Liver (tissue), 9 donors: ENCODE measurements around the gene FOXK1. TPM values are rescaled to one million over a fixed set of nuclear protein-coding genes. Genes with fewer than 3 reads are reported as not detected.

Experiments
- DNase-seq: peaks from one replicate; pipeline ENCODE4 v3.0.0-alpha.2; 2017; ENCODE audit warnings: low spot score
- H3K27ac ChIP-seq, 2 donors: one replicate each; pipeline ENCODE4 v1.7.0; 2013; ENCODE audit warnings: inconsistent platforms in 2 of 2, low read length in 2 of 2, control low read depth in 1 of 2, low read depth in 1 of 2, mild to moderate bottlenecking in 1 of 2
- H3K27me3 ChIP-seq, 4 donors: one replicate each; pipeline versions ENCODE4 v1.6.1 to v1.7.0; 2013; ENCODE audit warnings: low read length in 3 of 4, inconsistent platforms in 1 of 4, mild to moderate bottlenecking in 1 of 4, moderate library complexity in 1 of 4; ENCODE audit not compliant: control insufficient read depth in 4 of 4, insufficient read depth in 4 of 4
- H3K36me3 ChIP-seq, 4 donors: one replicate each; pipeline versions ENCODE4 v1.6.1 to v1.7.0; 2013; ENCODE audit warnings: low read length in 3 of 4, mild to moderate bottlenecking in 3 of 4, low read depth in 1 of 4, moderate library complexity in 1 of 4; ENCODE audit not compliant: control insufficient read depth in 4 of 4, insufficient read depth in 3 of 4
- H3K4me1 ChIP-seq, 4 donors: one replicate each; pipeline versions ENCODE4 v1.6.1 to v1.7.0; 2013; ENCODE audit warnings: low read length in 3 of 4, mild to moderate bottlenecking in 3 of 4, moderate library complexity in 1 of 4; ENCODE audit not compliant: control insufficient read depth in 4 of 4, insufficient read depth in 4 of 4
- H3K4me3 ChIP-seq, 3 donors: one replicate each; pipeline versions ENCODE4 v1.6.1 to v1.7.0; 2013; ENCODE audit warnings: low read length in 3 of 3, control low read depth in 1 of 3, low read depth in 1 of 3, mild to moderate bottlenecking in 1 of 3
- H3K9ac ChIP-seq, 2 donors: one replicate each; pipeline ENCODE4 v1.7.0; 2013; ENCODE audit warnings: low read length in 2 of 2, mild to moderate bottlenecking in 2 of 2, moderate library complexity in 2 of 2, control low read depth in 1 of 2, low read depth in 1 of 2
- H3K9me3 ChIP-seq, 4 donors: one replicate each; pipeline versions ENCODE4 v1.6.1 to v1.7.0; 2013; ENCODE audit warnings: low read length in 3 of 4; ENCODE audit not compliant: control insufficient read depth in 4 of 4
- EGR1 ChIP-seq, 2 donors: IDR thresholded peaks; 2 replicates each; pipeline ENCODE4 v1.6.1; 2016 to 2018; ENCODE audit warnings: antibody characterized with exemption in 2 of 2, low read depth in 2 of 2
- FOXA1 ChIP-seq: IDR thresholded peaks from 2 replicates; pipeline ENCODE4 v1.6.1; 2016; ENCODE audit warnings: antibody characterized with exemption
- FOXA2 ChIP-seq: IDR thresholded peaks from 2 replicates; pipeline ENCODE4 v1.6.1; 2016; ENCODE audit warnings: antibody characterized with exemption
- HNF4A ChIP-seq, 2 donors: conservative IDR thresholded peaks; 2 replicates each; pipeline ENCODE4 v1.6.1; 2016; ENCODE audit warnings: antibody characterized with exemption in 2 of 2, mild to moderate bottlenecking in 2 of 2
- HNF4G ChIP-seq: IDR thresholded peaks from 2 replicates; pipeline ENCODE4 v1.6.1; 2016; ENCODE audit warnings: antibody characterized with exemption
- JUND ChIP-seq, 2 donors: IDR thresholded peaks; 2 replicates each; pipeline ENCODE4 v1.6.1; 2016; ENCODE audit warnings: antibody characterized with exemption in 2 of 2
- NR2F2 ChIP-seq: IDR thresholded peaks from 2 replicates; pipeline ENCODE4 v1.6.1; 2016; ENCODE audit warnings: antibody characterized with exemption
- RXRA ChIP-seq, 2 donors: IDR thresholded peaks; 2 replicates each; pipeline ENCODE4 v1.6.1; 2017 to 2018; ENCODE audit warnings: antibody characterized with exemption in 2 of 2, mild to moderate bottlenecking in 1 of 2
- SP1 ChIP-seq: IDR thresholded peaks from 2 replicates; pipeline ENCODE4 v1.6.1; 2018; ENCODE audit warnings: antibody characterized with exemption, mild to moderate bottlenecking
- TAF1 ChIP-seq: conservative IDR thresholded peaks from 2 replicates; pipeline ENCODE4 v1.6.1; 2016; ENCODE audit warnings: antibody characterized with exemption, mild to moderate bottlenecking
- YY1 ChIP-seq: IDR thresholded peaks from 2 replicates; pipeline ENCODE4 v1.6.1; 2016; ENCODE audit warnings: antibody characterized with exemption, mild to moderate bottlenecking
- WGBS: extraction: QIAGEN DNeasy Blood & Tissue Kit; methylation state at CpG from one replicate; pipeline ENCODE4 v1.1.7; 2013; 5-methylcytosine and 5-hydroxymethylcytosine counted together
- polyA plus RNA-seq, 2 donors: library from polyadenylated mRNA; stranded (reverse) in 1 of 2; unstranded in 1 of 2; fragments of 200-250 nt in 1 of 2; fragments of >200 nt in 1 of 2; fragmentation: Nextera tagmentation in 1 of 2; extraction: Ambion mirVana in 1 of 2; gene quantifications; one replicate each; pipeline versions ENCODE4 v1.2.1 to v1.2.3, GENCODE V29; 2013 to 2015
- total RNA-seq, 2 donors: library from RNA; depleted of rRNA; stranded (reverse); fragments of >200 nt; gene quantifications; one replicate each; pipeline ENCODE4 v1.2.3, GENCODE V29; 2014
- TF ChIP-seq, protein P1 (sequence below): IDR thresholded peaks from 2 replicates; pipeline ENCODE4 v1.6.1; 2016; ENCODE audit warnings: antibody characterized with exemption
- TF ChIP-seq, protein P2 (sequence below): IDR thresholded peaks from 2 replicates; pipeline ENCODE4 v1.6.1; 2016; ENCODE audit warnings: antibody characterized with exemption
- TF ChIP-seq, protein P3 (sequence below): fragments of 150-350 bp; IDR thresholded peaks from 2 replicates; pipeline ENCODE4 v1.5.1; 2017; ENCODE audit warnings: improper control_type of control experiment, low read depth, low read length; ENCODE audit not compliant: missing input control
- TF ChIP-seq, protein P4 (sequence below): IDR thresholded peaks from 2 replicates; pipeline ENCODE4 v1.6.1; 2016; ENCODE audit warnings: antibody characterized with exemption
- TF ChIP-seq, protein P5 (sequence below): IDR thresholded peaks from 2 replicates; pipeline ENCODE4 v1.6.1; 2016; ENCODE audit warnings: antibody characterized with exemption, mild to moderate bottlenecking
- donor health status: healthy.
- donor health status: healthy.
- donor health status: healthy.
- donor health status: healthy.
- donor health status: healthy.

The FOXK1 gene
- total and polyA plus RNA-seq, 4 donors, result 1.2 to 8.5 (median 4.4) TPM

DNA sequence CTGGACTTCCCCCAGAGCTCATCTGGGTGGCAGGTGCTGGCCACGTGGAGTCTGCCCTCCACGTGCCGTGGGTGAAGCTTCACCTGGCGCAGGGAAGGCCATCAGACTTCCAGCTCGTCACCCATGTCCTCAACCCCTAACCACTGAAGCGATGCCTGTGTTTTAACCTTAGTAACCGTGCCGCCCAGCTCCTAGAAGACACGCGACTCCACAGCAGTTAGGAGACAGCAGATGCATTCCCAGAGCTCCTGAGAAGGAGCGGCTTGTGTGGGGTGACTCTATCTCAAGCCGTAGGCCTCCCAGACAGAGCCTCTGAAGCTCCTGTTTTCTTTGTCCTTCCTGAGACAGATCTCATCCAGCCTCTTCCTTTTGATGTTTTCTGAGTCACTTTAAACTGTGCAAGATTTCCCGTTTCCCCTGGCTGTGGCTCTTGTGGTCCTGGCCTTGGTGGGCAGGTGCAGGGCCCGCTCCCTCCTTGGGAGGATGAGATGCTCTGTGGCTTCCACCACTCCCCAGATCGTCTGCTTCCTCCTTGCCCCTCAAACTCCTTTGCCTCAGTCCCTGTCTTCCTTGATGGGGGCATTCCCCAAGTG lies 51.9 kb downstream of the FOXK1 start:
- 85% methylated on average over 15 of the region's 15 CpGs for WGBS
- Histone ChIP-seq H3K9me3 (no peaks in the 10 kb centered on the region), H3K4me3 (no peak overlapping the region), H3K36me3 (peaks cover 0 to 2% (median 0%) of the 10 kb centered on the region in 4 donors), H3K4me1 (peaks cover 4 to 8% (median 8%) of the 10 kb centered on the region in 4 donors), H3K27ac (no peak overlapping the region), H3K9ac (no peak overlapping the region), H3K27me3 (no peaks in the 10 kb centered on the region)
- TF ChIP-seq FOXA2 (no peak), SP1 (no peak), HNF4G (no peak), FOXA1 (no peak), YY1 (no peak), EGR1 (IDR thresholded peaks at IDR 0.05; ENCODE audit: low read depth in 2 of 2) (no peak), RXRA (IDR thresholded peaks at IDR 0.05) (no peak), HNF4A (conservative IDR thresholded peaks at IDR 0.05) (no peak), JUND (IDR thresholded peaks at IDR 0.05) (no peak), TAF1 (no peak), NR2F2 (no peak)
- TF ChIP-seq, protein P1, sequence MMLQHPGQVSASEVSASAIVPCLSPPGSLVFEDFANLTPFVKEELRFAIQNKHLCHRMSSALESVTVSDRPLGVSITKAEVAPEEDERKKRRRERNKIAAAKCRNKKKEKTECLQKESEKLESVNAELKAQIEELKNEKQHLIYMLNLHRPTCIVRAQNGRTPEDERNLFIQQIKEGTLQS, result no peak
- TF ChIP-seq, protein P2, sequence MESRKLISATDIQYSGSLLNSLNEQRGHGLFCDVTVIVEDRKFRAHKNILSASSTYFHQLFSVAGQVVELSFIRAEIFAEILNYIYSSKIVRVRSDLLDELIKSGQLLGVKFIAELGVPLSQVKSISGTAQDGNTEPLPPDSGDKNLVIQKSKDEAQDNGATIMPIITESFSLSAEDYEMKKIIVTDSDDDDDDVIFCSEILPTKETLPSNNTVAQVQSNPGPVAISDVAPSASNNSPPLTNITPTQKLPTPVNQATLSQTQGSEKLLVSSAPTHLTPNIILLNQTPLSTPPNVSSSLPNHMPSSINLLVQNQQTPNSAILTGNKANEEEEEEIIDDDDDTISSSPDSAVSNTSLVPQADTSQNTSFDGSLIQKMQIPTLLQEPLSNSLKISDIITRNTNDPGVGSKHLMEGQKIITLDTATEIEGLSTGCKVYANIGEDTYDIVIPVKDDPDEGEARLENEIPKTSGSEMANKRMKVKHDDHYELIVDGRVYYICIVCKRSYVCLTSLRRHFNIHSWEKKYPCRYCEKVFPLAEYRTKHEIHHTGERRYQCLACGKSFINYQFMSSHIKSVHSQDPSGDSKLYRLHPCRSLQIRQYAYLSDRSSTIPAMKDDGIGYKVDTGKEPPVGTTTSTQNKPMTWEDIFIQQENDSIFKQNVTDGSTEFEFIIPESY, result no peak
- TF ChIP-seq, protein P3, sequence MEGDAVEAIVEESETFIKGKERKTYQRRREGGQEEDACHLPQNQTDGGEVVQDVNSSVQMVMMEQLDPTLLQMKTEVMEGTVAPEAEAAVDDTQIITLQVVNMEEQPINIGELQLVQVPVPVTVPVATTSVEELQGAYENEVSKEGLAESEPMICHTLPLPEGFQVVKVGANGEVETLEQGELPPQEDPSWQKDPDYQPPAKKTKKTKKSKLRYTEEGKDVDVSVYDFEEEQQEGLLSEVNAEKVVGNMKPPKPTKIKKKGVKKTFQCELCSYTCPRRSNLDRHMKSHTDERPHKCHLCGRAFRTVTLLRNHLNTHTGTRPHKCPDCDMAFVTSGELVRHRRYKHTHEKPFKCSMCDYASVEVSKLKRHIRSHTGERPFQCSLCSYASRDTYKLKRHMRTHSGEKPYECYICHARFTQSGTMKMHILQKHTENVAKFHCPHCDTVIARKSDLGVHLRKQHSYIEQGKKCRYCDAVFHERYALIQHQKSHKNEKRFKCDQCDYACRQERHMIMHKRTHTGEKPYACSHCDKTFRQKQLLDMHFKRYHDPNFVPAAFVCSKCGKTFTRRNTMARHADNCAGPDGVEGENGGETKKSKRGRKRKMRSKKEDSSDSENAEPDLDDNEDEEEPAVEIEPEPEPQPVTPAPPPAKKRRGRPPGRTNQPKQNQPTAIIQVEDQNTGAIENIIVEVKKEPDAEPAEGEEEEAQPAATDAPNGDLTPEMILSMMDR, result no peak
- TF ChIP-seq, protein P4, sequence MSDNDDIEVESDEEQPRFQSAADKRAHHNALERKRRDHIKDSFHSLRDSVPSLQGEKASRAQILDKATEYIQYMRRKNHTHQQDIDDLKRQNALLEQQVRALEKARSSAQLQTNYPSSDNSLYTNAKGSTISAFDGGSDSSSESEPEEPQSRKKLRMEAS, result no peak
- TF ChIP-seq, protein P5, sequence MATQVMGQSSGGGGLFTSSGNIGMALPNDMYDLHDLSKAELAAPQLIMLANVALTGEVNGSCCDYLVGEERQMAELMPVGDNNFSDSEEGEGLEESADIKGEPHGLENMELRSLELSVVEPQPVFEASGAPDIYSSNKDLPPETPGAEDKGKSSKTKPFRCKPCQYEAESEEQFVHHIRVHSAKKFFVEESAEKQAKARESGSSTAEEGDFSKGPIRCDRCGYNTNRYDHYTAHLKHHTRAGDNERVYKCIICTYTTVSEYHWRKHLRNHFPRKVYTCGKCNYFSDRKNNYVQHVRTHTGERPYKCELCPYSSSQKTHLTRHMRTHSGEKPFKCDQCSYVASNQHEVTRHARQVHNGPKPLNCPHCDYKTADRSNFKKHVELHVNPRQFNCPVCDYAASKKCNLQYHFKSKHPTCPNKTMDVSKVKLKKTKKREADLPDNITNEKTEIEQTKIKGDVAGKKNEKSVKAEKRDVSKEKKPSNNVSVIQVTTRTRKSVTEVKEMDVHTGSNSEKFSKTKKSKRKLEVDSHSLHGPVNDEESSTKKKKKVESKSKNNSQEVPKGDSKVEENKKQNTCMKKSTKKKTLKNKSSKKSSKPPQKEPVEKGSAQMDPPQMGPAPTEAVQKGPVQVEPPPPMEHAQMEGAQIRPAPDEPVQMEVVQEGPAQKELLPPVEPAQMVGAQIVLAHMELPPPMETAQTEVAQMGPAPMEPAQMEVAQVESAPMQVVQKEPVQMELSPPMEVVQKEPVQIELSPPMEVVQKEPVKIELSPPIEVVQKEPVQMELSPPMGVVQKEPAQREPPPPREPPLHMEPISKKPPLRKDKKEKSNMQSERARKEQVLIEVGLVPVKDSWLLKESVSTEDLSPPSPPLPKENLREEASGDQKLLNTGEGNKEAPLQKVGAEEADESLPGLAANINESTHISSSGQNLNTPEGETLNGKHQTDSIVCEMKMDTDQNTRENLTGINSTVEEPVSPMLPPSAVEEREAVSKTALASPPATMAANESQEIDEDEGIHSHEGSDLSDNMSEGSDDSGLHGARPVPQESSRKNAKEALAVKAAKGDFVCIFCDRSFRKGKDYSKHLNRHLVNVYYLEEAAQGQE, result no peak
- DNase-seq, result no peak
